Measurements from ENCODE around the gene MKNK2.

DNA sequence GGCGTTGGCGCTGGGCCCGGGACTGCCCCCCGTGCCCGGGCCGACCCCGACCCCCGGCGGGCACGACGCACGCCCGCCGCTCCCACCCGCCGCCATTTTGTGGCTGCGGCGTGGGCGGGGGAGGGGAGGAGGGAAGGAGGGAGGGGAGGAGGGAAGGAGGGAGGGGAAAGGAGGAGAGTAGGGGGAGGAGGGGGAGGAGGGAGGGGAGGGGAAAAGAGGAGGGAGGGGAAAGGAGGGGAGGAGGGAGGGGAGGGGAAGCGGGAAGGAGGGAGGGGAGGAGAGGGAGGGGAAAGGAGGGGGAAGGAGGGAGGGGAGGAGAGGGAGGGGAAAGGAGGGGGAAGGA is 35.5 kb downstream of the MKNK2 start, which contains the start of gene BTBD2:
- TF ChIP-seq, protein P1, sequence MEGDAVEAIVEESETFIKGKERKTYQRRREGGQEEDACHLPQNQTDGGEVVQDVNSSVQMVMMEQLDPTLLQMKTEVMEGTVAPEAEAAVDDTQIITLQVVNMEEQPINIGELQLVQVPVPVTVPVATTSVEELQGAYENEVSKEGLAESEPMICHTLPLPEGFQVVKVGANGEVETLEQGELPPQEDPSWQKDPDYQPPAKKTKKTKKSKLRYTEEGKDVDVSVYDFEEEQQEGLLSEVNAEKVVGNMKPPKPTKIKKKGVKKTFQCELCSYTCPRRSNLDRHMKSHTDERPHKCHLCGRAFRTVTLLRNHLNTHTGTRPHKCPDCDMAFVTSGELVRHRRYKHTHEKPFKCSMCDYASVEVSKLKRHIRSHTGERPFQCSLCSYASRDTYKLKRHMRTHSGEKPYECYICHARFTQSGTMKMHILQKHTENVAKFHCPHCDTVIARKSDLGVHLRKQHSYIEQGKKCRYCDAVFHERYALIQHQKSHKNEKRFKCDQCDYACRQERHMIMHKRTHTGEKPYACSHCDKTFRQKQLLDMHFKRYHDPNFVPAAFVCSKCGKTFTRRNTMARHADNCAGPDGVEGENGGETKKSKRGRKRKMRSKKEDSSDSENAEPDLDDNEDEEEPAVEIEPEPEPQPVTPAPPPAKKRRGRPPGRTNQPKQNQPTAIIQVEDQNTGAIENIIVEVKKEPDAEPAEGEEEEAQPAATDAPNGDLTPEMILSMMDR (IDR thresholded peaks at IDR 0.05; ENCODE audit: insufficient read depth, low read length), result no peak
- TF ChIP-seq, protein P2, sequence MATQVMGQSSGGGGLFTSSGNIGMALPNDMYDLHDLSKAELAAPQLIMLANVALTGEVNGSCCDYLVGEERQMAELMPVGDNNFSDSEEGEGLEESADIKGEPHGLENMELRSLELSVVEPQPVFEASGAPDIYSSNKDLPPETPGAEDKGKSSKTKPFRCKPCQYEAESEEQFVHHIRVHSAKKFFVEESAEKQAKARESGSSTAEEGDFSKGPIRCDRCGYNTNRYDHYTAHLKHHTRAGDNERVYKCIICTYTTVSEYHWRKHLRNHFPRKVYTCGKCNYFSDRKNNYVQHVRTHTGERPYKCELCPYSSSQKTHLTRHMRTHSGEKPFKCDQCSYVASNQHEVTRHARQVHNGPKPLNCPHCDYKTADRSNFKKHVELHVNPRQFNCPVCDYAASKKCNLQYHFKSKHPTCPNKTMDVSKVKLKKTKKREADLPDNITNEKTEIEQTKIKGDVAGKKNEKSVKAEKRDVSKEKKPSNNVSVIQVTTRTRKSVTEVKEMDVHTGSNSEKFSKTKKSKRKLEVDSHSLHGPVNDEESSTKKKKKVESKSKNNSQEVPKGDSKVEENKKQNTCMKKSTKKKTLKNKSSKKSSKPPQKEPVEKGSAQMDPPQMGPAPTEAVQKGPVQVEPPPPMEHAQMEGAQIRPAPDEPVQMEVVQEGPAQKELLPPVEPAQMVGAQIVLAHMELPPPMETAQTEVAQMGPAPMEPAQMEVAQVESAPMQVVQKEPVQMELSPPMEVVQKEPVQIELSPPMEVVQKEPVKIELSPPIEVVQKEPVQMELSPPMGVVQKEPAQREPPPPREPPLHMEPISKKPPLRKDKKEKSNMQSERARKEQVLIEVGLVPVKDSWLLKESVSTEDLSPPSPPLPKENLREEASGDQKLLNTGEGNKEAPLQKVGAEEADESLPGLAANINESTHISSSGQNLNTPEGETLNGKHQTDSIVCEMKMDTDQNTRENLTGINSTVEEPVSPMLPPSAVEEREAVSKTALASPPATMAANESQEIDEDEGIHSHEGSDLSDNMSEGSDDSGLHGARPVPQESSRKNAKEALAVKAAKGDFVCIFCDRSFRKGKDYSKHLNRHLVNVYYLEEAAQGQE (IDR thresholded peaks at IDR 0.05; ENCODE audit: insufficient replicate concordance, low read depth), result no peak
